GM20431 (cell line): ENCODE results near the gene RPGR.

Experiments used
- in situ Hi-C: fragments of 300-500 bp; cut with MseI, MboI; formaldehyde crosslinking; loops from one replicate; pipeline ENCODE4 v1.15.0; 2020; ENCODE audit warnings: low sequenced_read_pairs; ENCODE audit not compliant: unreplicated experiment

RPGR gene

DNA sequence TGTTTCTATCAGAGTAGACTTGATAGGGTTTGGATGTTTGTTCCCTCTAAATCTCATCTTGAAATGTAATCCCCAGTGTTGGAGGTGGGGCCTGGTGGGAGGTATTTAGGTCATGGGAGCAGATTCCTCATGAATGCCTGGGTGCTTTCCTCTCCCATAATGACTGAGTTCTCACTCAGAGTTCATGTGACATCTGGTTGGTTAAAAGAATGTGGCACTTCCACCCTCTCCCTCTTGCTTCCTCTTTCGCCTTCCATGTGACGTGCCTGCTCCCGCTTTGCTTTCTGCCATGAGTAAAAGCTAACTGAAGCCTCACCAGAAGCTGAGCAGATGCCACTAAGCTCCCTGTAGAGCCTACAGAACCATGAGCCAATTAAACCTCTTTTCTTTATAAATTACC is 59.3 kb downstream of the RPGR start:
- in situ Hi-C loops: no loop called here

DNA sequence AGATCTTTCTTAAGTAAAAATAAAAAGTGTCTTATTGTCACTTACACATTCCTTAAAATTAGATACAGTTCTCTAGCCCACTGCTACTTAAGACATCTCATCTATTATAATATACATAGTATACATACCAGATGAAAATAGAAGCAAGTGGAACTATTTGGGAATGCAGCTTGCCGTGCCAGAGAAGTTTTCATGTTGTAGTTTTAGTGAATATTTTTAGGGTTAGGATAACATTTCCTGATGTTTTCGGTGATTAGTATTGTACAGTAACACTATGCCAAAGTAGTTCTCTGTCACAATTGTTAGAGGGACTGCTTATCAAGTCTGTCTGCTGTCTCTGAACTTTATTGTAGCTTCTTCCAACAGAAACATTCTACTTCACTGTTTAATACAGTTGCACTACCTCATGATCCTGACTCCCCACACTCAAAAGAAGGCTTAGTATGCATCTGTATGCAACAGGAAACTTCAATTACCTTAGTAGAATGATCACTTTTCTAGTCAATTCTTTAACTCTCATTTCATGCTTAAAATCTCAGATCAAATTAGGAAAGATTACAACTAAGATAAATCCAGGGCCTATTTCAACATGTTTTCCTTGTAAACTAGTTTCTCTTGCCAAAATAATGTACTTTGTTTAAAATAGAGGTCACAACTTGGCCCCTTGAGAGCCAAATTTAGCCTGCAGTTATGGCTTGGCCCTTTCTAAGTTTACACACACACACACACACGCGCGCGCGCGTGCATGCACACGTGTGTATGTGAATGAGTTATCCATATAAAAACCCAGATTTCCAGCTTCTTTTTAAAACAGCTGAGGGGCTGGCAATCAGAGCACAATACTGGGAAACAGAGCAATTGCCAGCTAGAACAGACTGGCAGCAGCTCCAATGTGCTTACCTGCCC is 64.3 kb downstream of the RPGR start:
- in situ Hi-C loops: no loop called here

DNA sequence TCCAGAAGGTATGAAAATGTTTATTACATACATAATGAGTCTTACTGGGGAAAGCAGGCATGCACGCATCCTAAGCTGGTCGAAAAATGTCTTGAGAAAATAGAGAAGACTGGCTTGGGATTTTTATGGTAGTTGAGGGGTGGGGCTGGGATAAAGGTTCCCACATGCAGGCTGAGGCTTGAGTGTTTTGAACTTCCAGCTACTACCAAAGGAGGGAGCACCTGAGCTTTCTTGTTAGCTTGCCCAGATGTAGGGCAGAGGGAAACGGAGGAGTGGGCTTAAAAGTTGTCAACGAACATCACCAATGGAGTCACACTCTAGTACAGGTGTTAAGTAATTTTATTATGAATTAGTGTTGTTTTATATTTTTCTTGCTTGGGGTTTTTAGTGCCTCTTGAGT is 67.1 kb downstream of the RPGR start:
- in situ Hi-C loops: no loop called here

DNA sequence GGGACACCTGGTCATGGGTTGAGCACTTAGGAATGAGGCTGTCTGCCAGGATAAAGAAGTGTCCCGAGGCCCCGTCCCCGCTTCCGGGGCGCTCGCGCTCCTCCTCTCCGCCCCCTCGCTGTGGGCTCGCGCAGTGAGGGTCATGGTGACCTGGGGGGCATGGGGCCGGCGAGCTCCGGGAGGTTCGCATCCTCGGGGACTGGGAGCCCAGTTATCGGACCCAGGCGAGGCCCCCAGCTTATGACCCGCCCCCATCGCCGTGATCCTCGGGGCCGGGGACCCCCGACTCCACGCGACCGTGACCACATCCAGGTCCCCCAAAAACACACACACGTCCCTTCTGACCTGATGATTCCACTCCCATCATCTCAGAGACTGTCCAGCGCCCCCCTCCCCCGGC is 71.3 kb downstream of the RPGR start:
- in situ Hi-C loops: no loop called here

DNA sequence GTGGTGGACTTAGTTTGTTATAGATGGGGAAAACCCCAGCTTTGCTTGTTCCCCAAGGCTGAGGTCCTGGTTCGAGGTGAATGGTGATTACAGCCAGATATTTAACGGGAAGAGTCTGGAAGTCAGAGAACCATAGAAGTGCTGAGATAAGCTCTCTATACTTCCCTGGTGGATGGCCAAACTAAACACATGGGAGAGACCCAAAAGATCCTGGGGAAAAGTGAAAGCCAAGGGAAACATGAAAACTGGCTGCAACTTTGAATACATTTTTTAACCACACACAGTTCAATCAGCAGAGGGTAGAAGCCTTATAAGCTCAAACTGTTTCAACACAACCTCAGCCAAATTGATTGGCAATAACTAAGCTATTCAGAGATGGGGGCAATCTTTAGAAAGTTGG is 77.3 kb downstream of the RPGR start:
- in situ Hi-C loops: no loop called here

DNA sequence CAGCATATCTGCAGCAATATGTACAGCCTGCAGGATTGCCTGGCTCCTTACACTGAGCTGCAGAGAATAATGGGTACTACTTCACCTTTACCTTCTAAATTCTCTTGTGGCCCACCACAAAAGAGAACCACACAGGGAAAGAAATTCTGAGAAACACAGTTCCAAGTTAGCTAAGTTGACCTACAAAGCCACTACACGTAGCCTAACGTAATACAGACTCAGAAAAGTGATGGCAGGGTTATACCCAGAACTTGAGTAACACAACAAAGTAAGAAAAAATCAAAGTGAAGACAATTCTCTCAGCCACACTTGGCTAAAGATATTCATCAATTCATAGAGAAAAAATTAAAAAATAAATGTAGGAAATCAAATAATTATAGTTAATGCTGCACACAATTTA is 80.3 kb downstream of the RPGR start:
- in situ Hi-C loops: no loop called here

DNA sequence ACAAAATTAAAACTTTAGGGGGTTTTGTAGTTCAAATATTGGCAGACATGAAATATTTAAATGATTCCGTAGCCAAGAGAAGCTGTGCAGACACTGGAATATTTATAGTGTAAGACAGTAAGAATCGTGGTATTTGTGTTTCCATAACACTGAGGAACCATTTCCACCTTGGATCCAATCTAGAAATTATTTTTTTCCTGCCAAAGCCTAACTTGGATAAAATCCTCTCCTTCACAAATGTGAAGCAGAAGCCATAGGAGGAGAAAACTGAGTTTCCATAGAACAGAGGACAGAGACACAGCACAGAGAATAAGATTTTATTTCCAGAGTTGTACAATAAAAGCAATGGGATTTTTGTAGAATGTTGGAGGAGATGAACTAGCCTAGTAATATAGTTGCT is 86.8 kb downstream of the RPGR start:
- in situ Hi-C loops: no loop called here

DNA sequence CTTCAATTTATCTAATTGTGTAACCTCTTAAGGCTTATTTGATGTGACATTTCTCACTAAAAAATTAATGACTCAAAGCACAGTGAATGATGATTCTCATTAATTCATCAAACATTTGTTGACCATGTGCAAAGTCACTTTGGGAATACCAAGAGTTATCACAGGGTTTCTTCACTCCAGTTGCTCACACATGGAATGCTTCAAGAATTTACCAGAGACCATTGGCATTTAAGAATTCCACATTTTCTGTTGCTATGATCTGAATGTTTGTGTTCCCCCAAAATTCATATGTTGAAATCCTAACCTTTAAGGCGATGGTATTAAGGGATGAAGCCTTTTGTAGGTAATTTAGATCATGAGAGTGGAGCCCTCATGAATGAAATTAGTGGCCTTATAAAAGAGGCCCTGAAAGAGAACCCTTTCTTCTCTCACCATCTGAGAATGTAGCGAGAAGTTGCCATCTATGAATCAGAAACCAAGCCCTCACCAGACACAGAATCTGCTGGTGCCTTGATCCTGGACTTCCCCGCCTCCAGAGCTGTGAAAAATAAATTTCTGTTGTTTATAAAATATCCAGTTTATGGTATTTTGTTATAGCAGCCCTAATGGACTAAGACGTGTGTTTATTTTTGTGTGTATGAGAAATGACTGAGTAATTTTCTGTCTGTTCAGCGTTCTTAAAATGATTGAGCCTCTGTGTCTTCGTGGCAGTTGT is 90.3 kb downstream of the RPGR start:
- in situ Hi-C loops: no loop called here

DNA sequence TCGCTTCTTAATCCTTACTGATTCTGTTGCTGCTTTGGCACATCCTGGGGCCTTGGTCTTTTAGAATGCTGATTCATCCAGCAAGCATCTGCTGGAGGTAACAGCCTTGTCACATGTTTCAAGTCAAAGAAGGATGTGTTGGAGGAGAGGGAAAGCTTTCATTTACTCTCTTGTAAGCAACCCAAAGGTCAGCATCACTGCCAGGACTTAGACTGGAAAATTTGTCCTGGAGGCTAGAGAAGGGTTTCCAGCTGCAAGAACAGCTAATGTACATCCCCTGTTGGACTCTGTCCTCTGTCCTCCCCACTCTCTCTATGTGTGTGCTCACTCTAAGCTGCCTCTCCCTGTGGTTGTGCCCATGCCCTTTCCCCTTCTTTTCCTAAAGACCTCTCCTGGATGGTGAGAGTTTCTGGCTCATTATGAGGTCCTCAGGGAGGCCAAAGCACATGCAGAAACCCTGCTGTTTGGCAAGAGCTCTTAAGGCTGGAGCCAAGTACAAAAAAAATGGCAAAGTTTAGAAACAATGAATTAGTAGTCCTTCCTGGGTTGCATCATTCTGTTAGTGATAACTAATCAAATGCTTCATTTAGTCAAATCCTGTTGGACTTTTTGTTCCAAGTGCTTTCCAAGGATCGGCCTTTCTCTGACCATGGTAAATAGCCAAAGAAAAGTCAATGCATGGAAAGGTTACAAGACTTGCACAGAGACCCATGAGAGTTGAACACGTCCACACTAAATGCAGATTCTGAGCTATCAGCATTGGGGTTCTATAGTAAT is 93.2 kb downstream of the RPGR start:
- in situ Hi-C loops: no loop called here

DNA sequence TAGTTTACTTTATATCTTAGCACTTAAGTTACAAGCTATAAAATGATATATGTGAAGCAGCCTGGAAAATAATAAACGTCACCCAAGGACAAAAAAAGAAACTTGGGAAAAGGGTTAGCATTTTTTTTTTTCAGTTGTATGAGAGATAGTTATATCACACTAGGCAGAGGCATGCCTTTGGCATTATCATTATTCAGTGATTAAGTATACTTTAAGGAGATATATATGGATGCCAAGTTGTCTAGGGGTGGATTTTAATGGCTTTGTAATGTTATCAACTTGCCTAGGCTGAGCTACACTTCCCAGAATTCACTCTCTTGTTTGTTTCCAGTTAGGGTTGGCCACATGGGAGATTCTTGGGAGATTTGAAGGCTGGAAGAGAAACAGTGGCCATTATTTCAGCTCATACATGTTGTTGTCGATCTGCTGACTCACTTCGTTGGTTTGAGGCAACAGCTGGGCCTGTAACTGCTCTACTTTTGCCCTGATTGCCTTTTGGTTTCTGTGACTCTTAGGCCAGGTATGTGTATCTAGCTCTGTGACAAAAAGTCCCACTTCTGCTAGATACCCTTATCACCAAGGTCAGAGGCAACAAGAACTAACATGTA is 95.1 kb downstream of the RPGR start:
- in situ Hi-C loops: no loop called here

DNA sequence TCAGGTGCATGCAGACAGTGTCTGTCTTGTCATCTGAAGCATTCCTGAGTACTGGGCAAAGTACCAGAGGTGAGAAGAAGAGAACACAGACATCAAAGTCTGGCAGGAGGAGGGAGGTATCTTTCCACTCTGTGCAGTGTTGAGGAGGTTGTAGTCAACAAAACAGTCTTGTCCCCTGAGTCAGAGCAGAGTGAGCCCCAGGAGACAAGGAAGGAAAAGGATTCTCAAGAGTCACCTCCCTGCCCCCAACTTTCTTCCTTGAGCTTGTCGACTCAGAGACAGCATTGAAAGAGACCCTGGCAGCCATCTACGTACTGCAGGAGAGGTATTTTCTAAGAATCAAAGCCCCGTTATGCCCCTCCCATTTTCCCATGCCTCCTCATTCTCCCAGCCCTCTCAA is 102.2 kb downstream of the RPGR start:
- in situ Hi-C loops: no loop called here

DNA sequence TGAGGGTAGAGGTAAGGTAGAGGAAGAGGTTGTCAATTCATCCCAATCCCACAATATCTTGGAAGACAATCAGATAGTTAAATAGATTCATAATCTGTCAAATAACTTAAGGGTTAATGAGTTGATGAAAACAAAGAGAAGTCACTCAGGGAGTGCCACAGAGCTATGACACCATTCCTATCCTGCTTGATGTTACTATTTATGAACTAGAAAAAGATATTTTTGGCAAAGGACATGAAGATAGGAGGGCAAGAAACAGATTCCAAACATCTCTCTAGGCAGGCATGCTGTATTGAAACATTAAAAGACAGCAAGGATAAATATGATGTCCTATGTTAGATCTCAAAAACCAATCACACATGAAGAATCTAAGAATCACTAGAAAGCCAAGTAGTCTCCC is 103.1 kb downstream of the RPGR start:
- in situ Hi-C loops: loop anchor here (25.0 kb wide), 1 partner anchor 113 kb away; the partner anchor contains the start of gene RPGR

DNA sequence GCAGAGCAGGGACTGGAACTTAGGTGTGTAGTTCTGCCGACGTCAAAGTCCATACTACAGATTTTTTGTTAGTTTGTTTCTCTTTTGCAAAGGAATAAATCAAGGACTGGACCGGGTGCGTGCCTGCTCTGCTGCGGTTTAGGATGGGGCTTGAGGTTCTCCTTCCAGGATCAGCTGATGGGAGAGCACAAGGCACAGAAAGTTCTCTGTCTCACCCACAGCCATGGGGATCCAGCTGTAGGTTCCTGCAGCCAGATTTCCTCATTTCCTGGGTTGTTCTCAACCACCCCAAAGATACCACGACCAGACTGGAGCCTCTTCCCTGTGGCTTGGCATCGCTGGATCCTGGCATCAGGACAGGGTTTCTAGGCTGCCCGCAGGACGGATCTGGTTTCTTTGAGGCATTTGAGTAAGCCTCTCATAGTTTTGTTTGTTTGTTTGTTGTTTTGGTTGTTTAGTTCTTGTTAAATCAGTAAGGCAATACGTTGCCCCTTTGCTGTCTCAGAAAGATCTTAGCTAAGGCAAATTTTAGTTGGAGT is 105.8 kb downstream of the RPGR start:
- in situ Hi-C loops: loop anchor here (25.0 kb wide), 1 partner anchor 116 kb away; the partner anchor contains the start of gene RPGR

DNA sequence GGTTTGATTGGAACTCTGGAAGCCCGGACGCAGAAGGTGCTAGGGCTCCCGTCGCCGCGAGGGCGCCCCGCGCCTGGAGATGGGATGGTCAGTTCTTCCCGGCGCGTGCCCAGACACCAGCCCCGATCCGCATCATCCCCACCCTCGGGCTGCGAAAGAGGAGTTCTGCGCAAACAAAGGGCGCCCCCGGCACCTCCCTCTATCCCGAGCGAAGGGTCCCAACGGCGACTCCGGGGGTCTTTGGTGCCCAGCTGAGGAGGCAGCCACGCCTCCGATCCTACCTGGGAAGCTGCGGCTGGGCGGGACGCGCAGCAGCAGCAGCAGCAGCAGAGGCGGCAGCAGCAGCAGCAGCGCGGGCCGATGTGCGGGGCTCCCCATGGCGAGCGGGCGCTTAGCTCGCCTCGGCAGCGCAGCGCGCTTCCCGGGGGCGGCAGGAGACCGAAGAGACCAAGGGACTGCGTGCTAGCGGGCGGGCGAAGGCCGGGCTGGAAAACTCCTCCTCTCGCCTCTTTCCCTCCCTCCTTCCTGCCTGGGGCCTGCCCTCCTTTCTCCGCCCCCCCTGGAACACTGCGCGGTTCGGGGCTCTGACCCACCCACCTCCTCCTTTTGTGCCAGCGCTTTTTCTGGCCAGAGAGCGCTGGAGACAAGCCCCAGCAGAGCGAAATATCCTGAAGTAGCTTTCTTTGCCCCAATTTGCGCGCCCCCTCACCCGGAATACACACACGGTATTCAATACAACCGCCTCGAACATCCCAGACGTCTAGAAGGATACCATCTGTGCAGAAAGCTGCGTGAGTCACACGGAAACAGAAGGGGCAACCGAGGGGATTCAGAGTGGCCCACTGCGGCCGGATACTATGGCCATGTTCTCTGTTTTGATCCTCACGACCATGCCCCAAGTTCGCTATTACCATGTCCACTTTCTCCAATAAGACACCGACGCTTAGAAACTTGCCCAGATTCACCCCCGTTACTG is 106.6 kb downstream of the RPGR start, which contains the start of gene SRPX:
Gene SRPX (minus strand): TSS at position 457 of the 976 bp plus-strand sequence. CDS start 79 bp downstream, at position 378.
- in situ Hi-C loops: loop anchor here (25.0 kb wide), 1 partner anchor 117 kb away; the partner anchor contains the start of gene RPGR

DNA sequence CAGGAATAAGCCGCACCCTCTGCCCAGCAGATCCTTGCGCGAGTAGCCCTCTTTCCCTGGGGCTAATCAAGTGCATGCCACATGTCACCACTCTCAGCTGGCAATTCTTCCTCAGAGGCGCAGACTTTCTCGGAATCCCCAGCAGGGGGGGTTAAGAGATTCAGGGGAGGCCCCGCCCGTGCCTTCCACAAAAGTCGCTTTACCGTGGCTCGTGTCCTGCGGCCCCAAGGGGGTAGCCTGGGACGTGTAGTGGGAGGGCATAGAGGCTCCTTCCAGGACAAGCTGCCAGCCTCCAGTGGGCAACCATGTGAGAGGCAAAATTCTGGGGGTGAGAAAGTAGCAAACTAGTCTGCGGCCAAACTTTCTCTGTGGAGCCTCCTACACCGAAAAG is 107.3 kb downstream of the RPGR start:
- in situ Hi-C loops: loop anchor here (25.0 kb wide), 1 partner anchor 117 kb away; the partner anchor contains the start of gene RPGR
